Renal cortex interstitium (tissue), 11 donors: ENCODE data around the gene FUBP3. TPM values are rescaled to one million over a fixed set of nuclear protein-coding genes. Genes with fewer than 3 reads are reported as not detected.
"Not testable (repeated sequence)": the region's sequence is repeated elsewhere in the genome, so short reads cannot be mapped to it uniquely, and the experiment has no call there.

Experiments
- DNase-seq, 11 donors: peaks; one replicate each; pipeline ENCODE4 v3.0.0-alpha.2; 2013; ENCODE audit warnings: low read depth in 9 of 11, low spot score in 4 of 11; ENCODE audit errors: extremely low read depth in 1 of 11
- polyA plus RNA-seq, 3 donors: library from polyadenylated mRNA; unstranded; fragments of 120-200 nt; gene quantifications; one replicate each; pipeline ENCODE4 v1.2.1, GENCODE V29; 2013; ENCODE audit not compliant: insufficient read length in 3 of 3

Gene FUBP3
- polyA plus RNA-seq, 3 donors = 76.6 to 88.6 (median 77.7) TPM

- no peak for DNase-seq
Observed at GRCh38 chr9:130666393-130667119, 87.2 kb downstream of the FUBP3 start.

- no peak for DNase-seq
Observed at GRCh38 chr9:130667120-130667435, 87.7 kb downstream of the FUBP3 start.

GRCh38 chr9:130668196-130668595 lies 88.8 kb downstream of the FUBP3 start:
- no peak for DNase-seq

GRCh38 chr9:130668659-130669058 lies 89.3 kb downstream of the FUBP3 start:
- DNase-seq = no peak

- no peak for DNase-seq
Observed at GRCh38 chr9:130669965-130670364, 90.6 kb downstream of the FUBP3 start.

GRCh38 chr9:130670644-130671043 lies 91.3 kb downstream of the FUBP3 start:
- DNase-seq = no peak

- no peak for DNase-seq
Observed at GRCh38 chr9:130672466-130672865, 93.1 kb downstream of the FUBP3 start.

- DNase-seq = no peak
Observed at GRCh38 chr9:130672933-130673615, 93.7 kb downstream of the FUBP3 start.

- DNase-seq = no peak
Observed at GRCh38 chr9:130675396-130675795, 96.0 kb downstream of the FUBP3 start.

GRCh38 chr9:130677252-130677651 lies 97.9 kb downstream of the FUBP3 start:
- DNase-seq = no peak

- peak in 4 of 11 donors; percentile 51 to 63 (median 57) for DNase-seq
Observed at GRCh38 chr9:130680836-130681768, 101.7 kb downstream of the FUBP3 start.

- no peak for DNase-seq
Observed at GRCh38 chr9:130681769-130682420, 102.5 kb downstream of the FUBP3 start.

- peak in 4 of 11 donors; percentile 36 to 60 (median 52) for DNase-seq
Observed at GRCh38 chr9:130682421-130683121, 103.2 kb downstream of the FUBP3 start.

GRCh38 chr9:130685104-130685503 lies 105.7 kb downstream of the FUBP3 start:
- no peak for DNase-seq

- not testable (repeated sequence) for DNase-seq
Observed at GRCh38 chr9:130685945-130686344, 106.6 kb downstream of the FUBP3 start.

- DNase-seq = no peak
Observed at GRCh38 chr9:130687615-130688014, 108.2 kb downstream of the FUBP3 start.
